ENCODE data around the gene FXYD5.
"Not testable (repeated sequence)": the region's sequence is repeated elsewhere in the genome, so short reads cannot be mapped to it uniquely, and the experiment has no call there.

The FXYD5 gene

GRCh38 chr19:35118268-35119020, 36.1 kb upstream of the FXYD5 start:
- no peak for DNase-seq
- in situ Hi-C loops (cut with HindIII; ENCODE audit: low pct_ligation_motif_present, low pct_unique_long_range_greater_than_20kb, low sequenced_read_pairs), result no loop called here

GRCh38 chr19:35119091-35119490, 35.4 kb upstream of the FXYD5 start:
- in situ Hi-C loops (cut with HindIII; ENCODE audit: low pct_ligation_motif_present, low pct_unique_long_range_greater_than_20kb, low sequenced_read_pairs), result no loop called here
- DNase-seq, result no peak

GRCh38 chr19:35119578-35120155, 34.9 kb upstream of the FXYD5 start:
- no peak for DNase-seq
- in situ Hi-C loops (cut with HindIII; ENCODE audit: low pct_ligation_motif_present, low pct_unique_long_range_greater_than_20kb, low sequenced_read_pairs), result no loop called here

GRCh38 chr19:35120492-35120891, 34.0 kb upstream of the FXYD5 start:
- in situ Hi-C loops (cut with HindIII; ENCODE audit: low pct_ligation_motif_present, low pct_unique_long_range_greater_than_20kb, low sequenced_read_pairs), result no loop called here
- DNase-seq, result no peak

- in situ Hi-C loops (cut with HindIII; ENCODE audit: low pct_ligation_motif_present, low pct_unique_long_range_greater_than_20kb, low sequenced_read_pairs), result no loop called here
- DNase-seq, result no peak
Measured at GRCh38 chr19:35120898-35121297, 33.6 kb upstream of the FXYD5 start.

GRCh38 chr19:35122687-35123551, 31.6 kb upstream of the FXYD5 start:
- no peak for DNase-seq
- in situ Hi-C loops (cut with HindIII; ENCODE audit: low pct_ligation_motif_present, low pct_unique_long_range_greater_than_20kb, low sequenced_read_pairs), result no loop called here

GRCh38 chr19:35123573-35123972, 31.0 kb upstream of the FXYD5 start:
- no peak for DNase-seq
- in situ Hi-C loops (cut with HindIII; ENCODE audit: low pct_ligation_motif_present, low pct_unique_long_range_greater_than_20kb, low sequenced_read_pairs), result no loop called here

GRCh38 chr19:35124098-35125060, 30.2 kb upstream of the FXYD5 start:
- peak; percentile 80 for DNase-seq
- in situ Hi-C loops (cut with HindIII; ENCODE audit: low pct_ligation_motif_present, low pct_unique_long_range_greater_than_20kb, low sequenced_read_pairs), result no loop called here

- in situ Hi-C loops (cut with HindIII; ENCODE audit: low pct_ligation_motif_present, low pct_unique_long_range_greater_than_20kb, low sequenced_read_pairs), result no loop called here
- DNase-seq, result no peak
Measured at GRCh38 chr19:35125270-35125717, 29.2 kb upstream of the FXYD5 start.

GRCh38 chr19:35125749-35126623, 28.5 kb upstream of the FXYD5 start:
- in situ Hi-C loops (cut with HindIII; ENCODE audit: low pct_ligation_motif_present, low pct_unique_long_range_greater_than_20kb, low sequenced_read_pairs), result no loop called here
- DNase-seq, result no peak

- no peak for DNase-seq
- in situ Hi-C loops (cut with HindIII; ENCODE audit: low pct_ligation_motif_present, low pct_unique_long_range_greater_than_20kb, low sequenced_read_pairs), result no loop called here
Measured at GRCh38 chr19:35126624-35126959, 27.9 kb upstream of the FXYD5 start.

- in situ Hi-C loops (cut with HindIII; ENCODE audit: low pct_ligation_motif_present, low pct_unique_long_range_greater_than_20kb, low sequenced_read_pairs), result no loop called here
Measured at GRCh38 chr19:35127871-35128270, 26.7 kb upstream of the FXYD5 start.

GRCh38 chr19:35128398-35129057, 26.0 kb upstream of the FXYD5 start:
- in situ Hi-C loops (cut with HindIII; ENCODE audit: low pct_ligation_motif_present, low pct_unique_long_range_greater_than_20kb, low sequenced_read_pairs), result no loop called here
- no peak for DNase-seq

More at GRCh38 chr19:35127871-35128270, 26.7 kb upstream of the FXYD5 start:
- no peak for DNase-seq

GRCh38 chr19:35129724-35130274, 24.7 kb upstream of the FXYD5 start:
- DNase-seq; in situ Hi-C loops (cut with HindIII; ENCODE audit: low pct_ligation_motif_present, low pct_unique_long_range_greater_than_20kb, low sequenced_read_pairs): not testable (repeated sequence)

- DNase-seq, result no peak
- in situ Hi-C loops (cut with HindIII; ENCODE audit: low pct_ligation_motif_present, low pct_unique_long_range_greater_than_20kb, low sequenced_read_pairs), result no loop called here
Measured at GRCh38 chr19:35130761-35131720, 23.5 kb upstream of the FXYD5 start.

- no peak for DNase-seq
- in situ Hi-C loops (cut with HindIII; ENCODE audit: low pct_ligation_motif_present, low pct_unique_long_range_greater_than_20kb, low sequenced_read_pairs), result no loop called here
Measured at GRCh38 chr19:35132254-35132653, 22.3 kb upstream of the FXYD5 start.
